A375 (cell line): Measurements from ENCODE around the gene SEC14L6. TPM values are rescaled to one million over a fixed set of nuclear protein-coding genes. Genes with fewer than 3 reads are reported as not detected.

Experiments used
- total RNA-seq: library from RNA; depleted of rRNA; stranded (reverse); fragments of >200 nt; shearing (Covaris generic); gene quantifications from 2 replicates; pipeline ENCODE4 v1.2.3, GENCODE V29; 2014; rRNA removed

Gene SEC14L6
- total RNA-seq: not detected in 2 replicates

GRCh38 chr22:30546616-30547015, at the start of gene SEC14L6:
Gene SEC14L6 (minus strand): TSS chr22:30546741. CDS start chr22:30546682, 59 bp downstream.

GRCh38 chr22:30591588-30592359, 45.2 kb upstream of the SEC14L6 start, which contains the start of gene PES1:
Gene PES1 (minus strand): TSS chr22:30591910. CDS start chr22:30591833, 77 bp downstream.

GRCh38 chr22:30574095-30574981, 27.8 kb upstream of the SEC14L6 start, which contains the start of gene GAL3ST1:
Gene GAL3ST1 (minus strand): TSS chr22:30574665. CDS start chr22:30557392, 17,273 bp downstream.

Other genes with a start within 250 kb of the SEC14L6 start
- gene TBC1D10A, start 219.8 kb downstream of the SEC14L6 start, total RNA-seq: 9.5 and 11.5 TPM in 2 replicates
- gene SF3A1, start 189.8 kb downstream of the SEC14L6 start, total RNA-seq: 63.5 and 78.7 TPM in 2 replicates
- gene CCDC157, start 189.7 kb downstream of the SEC14L6 start, total RNA-seq: 1.8 and 4.1 TPM in 2 replicates
- gene RNF215, start 159.3 kb downstream of the SEC14L6 start, total RNA-seq: 14.9 and 18.2 TPM in 2 replicates
- gene SEC14L2, start 149.7 kb downstream of the SEC14L6 start, total RNA-seq: 9.6 and 11.2 TPM in 2 replicates
- 29.2 and 37.1 TPM in 2 replicates for gene MTFP1, start 121.0 kb downstream of the SEC14L6 start, total RNA-seq
- gene SEC14L3, start 74.7 kb downstream of the SEC14L6 start, total RNA-seq: not detected in 2 replicates
- 1.9 and 2.1 TPM in 2 replicates for gene SEC14L4, start 41.0 kb downstream of the SEC14L6 start, total RNA-seq
- not detected in 2 replicates for gene GAL3ST1, start 27.9 kb upstream of the SEC14L6 start, total RNA-seq
- gene PES1, start 45.2 kb upstream of the SEC14L6 start, total RNA-seq: 137 and 144 TPM in 2 replicates
- gene TCN2, start 60.4 kb upstream of the SEC14L6 start, total RNA-seq: 2.6 and 3.1 TPM in 2 replicates
- gene SLC35E4, start 89.0 kb upstream of the SEC14L6 start, total RNA-seq: 7.3 and 9.0 TPM in 2 replicates
- gene DUSP18, start 121.1 kb upstream of the SEC14L6 start, total RNA-seq: 2.3 and 5.5 TPM in 2 replicates
- 6.3 and 7.7 TPM in 2 replicates for gene OSBP2, start 148.1 kb upstream of the SEC14L6 start, total RNA-seq